HCT116 (cell line): ENCODE results near the gene ABCC1.
A peak's percentile ranks its signal among the peaks of the same experiment; 100 is the strongest.

Source experiments
- CTCF ChIP-seq, 3 experiments: fragments of 200-600 bp in 1 of 3; sonication (generic) in 1 of 3; IDR thresholded peaks in 2 of 3; conservative IDR thresholded peaks in 1 of 3; 2 replicates each; pipeline ENCODE4 v1.5.1; 2012 to 2017; ENCODE audit warnings: low read depth in 2 of 3, low read length in 2 of 3, antibody characterized with exemption in 1 of 3, borderline replicate concordance in 1 of 3, control low read depth in 1 of 3, mild to moderate bottlenecking in 1 of 3, mixed read lengths in 1 of 3, mixed run types in 1 of 3, moderate library complexity in 1 of 3; ENCODE audit not compliant: insufficient read depth in 1 of 3
- EZH2 ChIP-seq: fragments of 200-600 bp; sonication (generic); IDR thresholded peaks from 2 replicates; pipeline ENCODE4 v1.6.1; 2017; ENCODE audit warnings: antibody characterized with exemption, mixed run types
- EZH2phosphoT487 ChIP-seq: fragments of 200-600 bp; IDR thresholded peaks from 2 replicates; pipeline ENCODE4 v1.6.1; 2018; ENCODE audit warnings: antibody characterized with exemption, borderline replicate concordance
- FOSL1 ChIP-seq: IDR thresholded peaks from 2 replicates; pipeline ENCODE4 v1.6.1; 2012; ENCODE audit warnings: low read depth
- JUND ChIP-seq: IDR thresholded peaks from 2 replicates; pipeline ENCODE4 v1.6.1; 2012
- POLR2A ChIP-seq: IDR thresholded peaks from 2 replicates; pipeline ENCODE4 v1.7.0; 2011; ENCODE audit warnings: borderline replicate concordance; ENCODE audit not compliant: insufficient read depth, insufficient read length; ENCODE audit errors: extremely low read depth
- POLR2AphosphoS5 ChIP-seq: IDR thresholded peaks from 2 replicates; pipeline ENCODE4 v1.6.1; 2011; ENCODE audit warnings: mild to moderate bottlenecking, low read depth, low read length, moderate library complexity
- RAD21 ChIP-seq: IDR thresholded peaks from 2 replicates; pipeline ENCODE4 v1.6.1; 2012; ENCODE audit warnings: low read depth, mild to moderate bottlenecking
- SIN3A ChIP-seq: IDR thresholded peaks from 2 replicates; pipeline ENCODE4 v1.6.1; 2012; ENCODE audit warnings: low read depth
- SP1 ChIP-seq: IDR thresholded peaks from 2 replicates; pipeline ENCODE4 v1.6.1; 2012; ENCODE audit warnings: low read depth
- YY1 ChIP-seq: IDR thresholded peaks from 2 replicates; pipeline ENCODE4 v1.6.1; 2011; ENCODE audit warnings: low read length, low read depth, moderate library complexity, mild to moderate bottlenecking; ENCODE audit not compliant: insufficient replicate concordance; ENCODE audit errors: extremely low read depth
- TF ChIP-seq, protein P1 (sequence below): IDR thresholded peaks from 2 replicates; pipeline ENCODE4 v1.6.1; 2012; ENCODE audit warnings: low read depth

GRCh38 chr16:15996432-15997109 lies 47.2 kb downstream of the ABCC1 start:
- TF ChIP-seq, protein P1, sequence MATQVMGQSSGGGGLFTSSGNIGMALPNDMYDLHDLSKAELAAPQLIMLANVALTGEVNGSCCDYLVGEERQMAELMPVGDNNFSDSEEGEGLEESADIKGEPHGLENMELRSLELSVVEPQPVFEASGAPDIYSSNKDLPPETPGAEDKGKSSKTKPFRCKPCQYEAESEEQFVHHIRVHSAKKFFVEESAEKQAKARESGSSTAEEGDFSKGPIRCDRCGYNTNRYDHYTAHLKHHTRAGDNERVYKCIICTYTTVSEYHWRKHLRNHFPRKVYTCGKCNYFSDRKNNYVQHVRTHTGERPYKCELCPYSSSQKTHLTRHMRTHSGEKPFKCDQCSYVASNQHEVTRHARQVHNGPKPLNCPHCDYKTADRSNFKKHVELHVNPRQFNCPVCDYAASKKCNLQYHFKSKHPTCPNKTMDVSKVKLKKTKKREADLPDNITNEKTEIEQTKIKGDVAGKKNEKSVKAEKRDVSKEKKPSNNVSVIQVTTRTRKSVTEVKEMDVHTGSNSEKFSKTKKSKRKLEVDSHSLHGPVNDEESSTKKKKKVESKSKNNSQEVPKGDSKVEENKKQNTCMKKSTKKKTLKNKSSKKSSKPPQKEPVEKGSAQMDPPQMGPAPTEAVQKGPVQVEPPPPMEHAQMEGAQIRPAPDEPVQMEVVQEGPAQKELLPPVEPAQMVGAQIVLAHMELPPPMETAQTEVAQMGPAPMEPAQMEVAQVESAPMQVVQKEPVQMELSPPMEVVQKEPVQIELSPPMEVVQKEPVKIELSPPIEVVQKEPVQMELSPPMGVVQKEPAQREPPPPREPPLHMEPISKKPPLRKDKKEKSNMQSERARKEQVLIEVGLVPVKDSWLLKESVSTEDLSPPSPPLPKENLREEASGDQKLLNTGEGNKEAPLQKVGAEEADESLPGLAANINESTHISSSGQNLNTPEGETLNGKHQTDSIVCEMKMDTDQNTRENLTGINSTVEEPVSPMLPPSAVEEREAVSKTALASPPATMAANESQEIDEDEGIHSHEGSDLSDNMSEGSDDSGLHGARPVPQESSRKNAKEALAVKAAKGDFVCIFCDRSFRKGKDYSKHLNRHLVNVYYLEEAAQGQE, result no peak
- TF ChIP-seq CTCF (IDR thresholded peaks at IDR 0.05 in 2 of 3, conservative IDR thresholded peaks at IDR 0.05 in 1 of 3; ENCODE audit: borderline replicate concordance in 1 of 3, insufficient read depth in 1 of 3, low read depth in 2 of 3, low read length in 2 of 3), result no peak
- TF ChIP-seq POLR2A, result no peak
- peak; percentile 77 for TF ChIP-seq SP1
- TF ChIP-seq POLR2AphosphoS5, result no peak
- TF ChIP-seq SIN3A, result no peak
- no peak for TF ChIP-seq EZH2phosphoT487
- peak; percentile 92 for TF ChIP-seq FOSL1
- TF ChIP-seq RAD21, result no peak
- no peak for TF ChIP-seq YY1
- TF ChIP-seq EZH2, result no peak
- TF ChIP-seq JUND, result peak; percentile 94
